Transverse colon (tissue), 4 donors: ENCODE results near the gene MYO1B. TPM values are rescaled to one million over a fixed set of nuclear protein-coding genes. Genes with fewer than 3 reads are reported as not detected.

Experiments
- DNase-seq: peaks from one replicate; pipeline ENCODE4 v3.0.0-alpha.2; 2019
- H3K27ac ChIP-seq, 4 donors: fragments of 200-600 bp; sonication (generic); 2 replicates each; pipeline ENCODE4 v1.5.1; 2016 to 2018; ENCODE audit warnings: inconsistent platforms in 4 of 4
- H3K27me3 ChIP-seq: fragments of 200-600 bp; sonication (generic); 2 replicates; pipeline ENCODE4 v1.5.1; 2017; ENCODE audit warnings: inconsistent platforms
- H3K36me3 ChIP-seq, 4 donors: fragments of 200-600 bp; sonication (generic); 2 replicates each; pipeline ENCODE4 v1.5.1; 2017 to 2019; ENCODE audit warnings: inconsistent platforms in 4 of 4
- H3K4me1 ChIP-seq, 4 donors: fragments of 200-600 bp; sonication (generic); 2 replicates each; pipeline ENCODE4 v1.5.1; 2017 to 2020; ENCODE audit warnings: inconsistent platforms in 4 of 4
- H3K4me3 ChIP-seq, 4 donors: fragments of 200-600 bp; sonication (generic); 1 replicate in 1 of 4; 2 replicates in 3 of 4; pipeline versions ENCODE4 v1.5.1 to v1.6.1; 2017 to 2019; ENCODE audit warnings: inconsistent platforms in 4 of 4
- H3K9me3 ChIP-seq, 2 donors: fragments of 200-600 bp; sonication (generic); 2 replicates each; pipeline ENCODE4 v1.5.1; 2017 to 2019; ENCODE audit warnings: inconsistent platforms in 2 of 2
- EP300 ChIP-seq: sonication (generic); formaldehyde crosslinking; IDR thresholded peaks from one replicate; pipeline ENCODE4 v1.6.1; 2017; ENCODE audit warnings: antibody characterized with exemption, low read depth
- POLR2A ChIP-seq: fragments of 450-650 bp; IDR thresholded peaks from one replicate; pipeline ENCODE4 v1.6.1; 2016; ENCODE audit warnings: antibody characterized with exemption, mild to moderate bottlenecking, moderate library complexity
- POLR2AphosphoS5 ChIP-seq, 3 donors: sonication (generic); formaldehyde crosslinking; IDR thresholded peaks; one replicate each; pipeline ENCODE4 v1.6.1; 2016; ENCODE audit warnings: antibody characterized with exemption in 3 of 3
- WGBS, 2 donors: methylation state at CpG; one replicate each; pipeline ENCODE4 v1.1.5; 2018; ENCODE audit warnings: low coverage in 1 of 2; 5-methylcytosine and 5-hydroxymethylcytosine counted together
- in situ Hi-C, 4 donors: fragments of 200-750 bp; cut with MboI; loops; one replicate each; pipeline versions ENCODE4 v1.15.0 to v1.15.1; 2017; ENCODE audit warnings: low sequenced_read_pairs in 3 of 4, low pct_ligation_motif_present in 1 of 4, low pct_unique_long_range_greater_than_20kb in 1 of 4
- intact Hi-C: fragments of 100-400 bp; cut with DNase I; formaldehyde crosslinking; loops from one replicate; pipeline ENCODE4 v1.15.1; 2023; ENCODE audit warnings: low total_unique reads
- total RNA-seq, 4 donors: library from RNA; depleted of rRNA; stranded (reverse); fragments of >200 nt; gene quantifications; one replicate each; pipeline ENCODE4 v1.1.0, GENCODE V29; 2016
- TF ChIP-seq, protein P1 (sequence below), 5 experiments: fragments of 200-600 bp in 3 of 5; fragments of 450-650 bp in 2 of 5; sonication (generic) in 3 of 5; IDR thresholded peaks; 1 replicate in 2 of 5; 2 replicates in 3 of 5; pipeline ENCODE4 v1.5.1; 2016 to 2017; ENCODE audit warnings: antibody characterized with exemption in 5 of 5, inconsistent platforms in 3 of 5, mild to moderate bottlenecking in 2 of 5, moderate library complexity in 1 of 5

Gene MYO1B
- total RNA-seq, 4 donors from 2014 or later = 17.9 to 37.0 (median 35.0) TPM

GRCh38 chr2:191220671-191221070, 24.5 kb upstream of the MYO1B start:
- Histone ChIP-seq H3K9me3 (no peaks in the 10 kb centered on the region), H3K4me3 (no peak overlapping the region), H3K36me3 (no peaks in the 10 kb centered on the region), H3K27me3 (no peaks in the 10 kb centered on the region), H3K27ac (no peak overlapping the region), H3K4me1 (peaks cover 0 to 15% (median 13%) of the 10 kb centered on the region in 4 donors)
- 85 to 92% methylated on average over 2 of the region's 2 CpGs for WGBS, 2 donors
- in situ Hi-C loops = loop anchor here in 1 of 4 donors (10.0 kb wide), 1 partner anchor 284 kb away; no protein-coding TSS in a partner anchor
- intact Hi-C loops = no loop called here
- TF ChIP-seq, protein P1, sequence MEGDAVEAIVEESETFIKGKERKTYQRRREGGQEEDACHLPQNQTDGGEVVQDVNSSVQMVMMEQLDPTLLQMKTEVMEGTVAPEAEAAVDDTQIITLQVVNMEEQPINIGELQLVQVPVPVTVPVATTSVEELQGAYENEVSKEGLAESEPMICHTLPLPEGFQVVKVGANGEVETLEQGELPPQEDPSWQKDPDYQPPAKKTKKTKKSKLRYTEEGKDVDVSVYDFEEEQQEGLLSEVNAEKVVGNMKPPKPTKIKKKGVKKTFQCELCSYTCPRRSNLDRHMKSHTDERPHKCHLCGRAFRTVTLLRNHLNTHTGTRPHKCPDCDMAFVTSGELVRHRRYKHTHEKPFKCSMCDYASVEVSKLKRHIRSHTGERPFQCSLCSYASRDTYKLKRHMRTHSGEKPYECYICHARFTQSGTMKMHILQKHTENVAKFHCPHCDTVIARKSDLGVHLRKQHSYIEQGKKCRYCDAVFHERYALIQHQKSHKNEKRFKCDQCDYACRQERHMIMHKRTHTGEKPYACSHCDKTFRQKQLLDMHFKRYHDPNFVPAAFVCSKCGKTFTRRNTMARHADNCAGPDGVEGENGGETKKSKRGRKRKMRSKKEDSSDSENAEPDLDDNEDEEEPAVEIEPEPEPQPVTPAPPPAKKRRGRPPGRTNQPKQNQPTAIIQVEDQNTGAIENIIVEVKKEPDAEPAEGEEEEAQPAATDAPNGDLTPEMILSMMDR (IDR thresholded peaks at IDR 0.05) = no peak
- TF ChIP-seq EP300 (no peak), POLR2A (no peak), POLR2AphosphoS5 (IDR thresholded peaks at IDR 0.05) (no peak)
- DNase-seq = no peak

DNA sequence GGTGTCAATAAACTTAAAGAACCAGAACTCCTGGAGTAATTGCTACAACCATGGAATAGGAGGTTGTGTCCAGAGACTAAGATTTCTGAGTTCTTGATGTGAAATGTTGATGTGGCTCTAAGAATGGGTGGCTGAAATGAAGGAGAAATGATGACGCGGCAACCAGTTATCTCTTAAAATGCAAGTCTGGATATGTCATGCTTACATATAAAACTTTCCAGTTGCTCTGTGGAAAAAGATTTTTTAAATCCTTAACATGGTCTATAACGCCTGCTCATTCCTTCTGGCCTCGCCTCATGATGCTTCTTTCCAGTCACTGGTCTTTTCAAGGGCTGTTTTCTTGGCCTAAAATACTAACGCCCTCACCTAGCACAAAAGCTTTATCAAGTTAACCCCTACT, 23.5 kb upstream of the MYO1B start:
- Histone ChIP-seq H3K27me3 (no peaks in the 10 kb centered on the region), H3K4me1 (peaks cover 0 to 15% (median 11%) of the 10 kb centered on the region in 4 donors), H3K36me3 (no peaks in the 10 kb centered on the region), H3K4me3 (no peak overlapping the region), H3K27ac (no peak overlapping the region), H3K9me3 (no peaks in the 10 kb centered on the region)
- DNase-seq = no peak
- TF ChIP-seq POLR2A (no peak), EP300 (no peak), POLR2AphosphoS5 (IDR thresholded peaks at IDR 0.05) (no peak)
- WGBS, 2 donors = 77 to 79% methylated on average over 5 of the region's 5 CpGs
- intact Hi-C loops = no loop called here
- in situ Hi-C loops = loop anchor here in 1 of 4 donors (10.0 kb wide), 1 partner anchor 283 kb away; no protein-coding TSS in a partner anchor

- DNase-seq = no peak
- Histone ChIP-seq H3K4me3 (no peak overlapping the region), H3K27ac (no peak overlapping the region), H3K9me3 (no peaks in the 10 kb centered on the region), H3K36me3 (no peaks in the 10 kb centered on the region), H3K4me1 (peaks cover 0 to 12% (median 6%) of the 10 kb centered on the region in 4 donors), H3K27me3 (no peaks in the 10 kb centered on the region)
- WGBS, 2 donors = 69% methylated on average over 3 to 4 of the region's 4 CpGs
- intact Hi-C loops = no loop called here
- in situ Hi-C loops = loop anchor here in 1 of 4 donors (10.0 kb wide), 1 partner anchor 282 kb away; no protein-coding TSS in a partner anchor
- TF ChIP-seq, protein P1 (IDR thresholded peaks at IDR 0.05) = no peak
- no peak for TF ChIP-seq POLR2AphosphoS5 (IDR thresholded peaks at IDR 0.05)
- no peak for TF ChIP-seq EP300
- TF ChIP-seq POLR2A = no peak
Measured at GRCh38 chr2:191222507-191222906, 22.7 kb upstream of the MYO1B start.

GRCh38 chr2:191222952-191223351, 22.3 kb upstream of the MYO1B start:
- H3K36me3 ChIP-seq = no peaks in the 10 kb centered on the region
- 90 to 94% methylated on average over 3 of the region's 3 CpGs for WGBS, 2 donors
- peaks cover 0 to 7% (median 2%) of the 10 kb centered on the region in 4 donors for H3K4me1 ChIP-seq
- H3K27ac ChIP-seq = no peak overlapping the region
- no peaks in the 10 kb centered on the region for H3K27me3 ChIP-seq
- no peak overlapping the region for H3K4me3 ChIP-seq
- no peak for DNase-seq
- intact Hi-C loops = no loop called here
- no peaks in the 10 kb centered on the region for H3K9me3 ChIP-seq
- TF ChIP-seq POLR2A (no peak), EP300 (no peak), POLR2AphosphoS5 (IDR thresholded peaks at IDR 0.05) (no peak)
- TF ChIP-seq, protein P1 (IDR thresholded peaks at IDR 0.05) = no peak
- in situ Hi-C loops = loop anchor here in 1 of 4 donors (10.0 kb wide), 1 partner anchor 282 kb away; no protein-coding TSS in a partner anchor

DNA sequence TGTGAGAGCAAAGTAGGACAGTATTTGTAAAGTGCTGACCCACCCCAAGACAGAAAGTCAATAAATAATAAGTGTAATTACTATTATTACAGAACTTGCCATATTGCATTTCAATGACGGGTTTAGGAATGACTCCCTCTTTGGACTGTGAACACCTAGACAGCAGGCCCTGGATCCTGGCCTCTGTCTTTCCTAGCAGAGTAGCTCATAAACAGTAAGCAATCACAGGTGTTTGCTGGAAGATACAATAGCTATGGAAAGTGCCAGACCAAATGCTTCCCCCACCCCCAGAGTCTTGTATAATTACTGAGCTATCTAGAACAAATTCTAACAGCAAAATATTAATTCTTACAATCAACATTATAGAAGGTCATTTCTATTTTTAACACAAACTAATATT, 20.1 kb upstream of the MYO1B start:
- no peak overlapping the region for H3K4me3 ChIP-seq
- intact Hi-C loops = no loop called here

More for the DNA sequence above, 20.1 kb upstream of the MYO1B start:
- H3K36me3 ChIP-seq = no peaks in the 10 kb centered on the region
- in situ Hi-C loops = loop anchor here in 1 of 4 donors (10.0 kb wide), 1 partner anchor 280 kb away; no protein-coding TSS in a partner anchor
- no peaks in the 10 kb centered on the region for H3K9me3 ChIP-seq
- DNase-seq = no peak
- no peaks in the 10 kb centered on the region for H3K27me3 ChIP-seq
- 80 to 100% methylated on average over 1 of the region's 1 CpG for WGBS, 2 donors
- H3K4me1 ChIP-seq = peaks cover 0 to 4% (median 0%) of the 10 kb centered on the region in 4 donors
- TF ChIP-seq POLR2A (no peak), POLR2AphosphoS5 (IDR thresholded peaks at IDR 0.05) (no peak), EP300 (no peak)
- TF ChIP-seq, protein P1 (IDR thresholded peaks at IDR 0.05) = no peak
- H3K27ac ChIP-seq = no peak overlapping the region
